ENCODE data around the gene CCDC141.

- TF ChIP-seq, protein P1, sequence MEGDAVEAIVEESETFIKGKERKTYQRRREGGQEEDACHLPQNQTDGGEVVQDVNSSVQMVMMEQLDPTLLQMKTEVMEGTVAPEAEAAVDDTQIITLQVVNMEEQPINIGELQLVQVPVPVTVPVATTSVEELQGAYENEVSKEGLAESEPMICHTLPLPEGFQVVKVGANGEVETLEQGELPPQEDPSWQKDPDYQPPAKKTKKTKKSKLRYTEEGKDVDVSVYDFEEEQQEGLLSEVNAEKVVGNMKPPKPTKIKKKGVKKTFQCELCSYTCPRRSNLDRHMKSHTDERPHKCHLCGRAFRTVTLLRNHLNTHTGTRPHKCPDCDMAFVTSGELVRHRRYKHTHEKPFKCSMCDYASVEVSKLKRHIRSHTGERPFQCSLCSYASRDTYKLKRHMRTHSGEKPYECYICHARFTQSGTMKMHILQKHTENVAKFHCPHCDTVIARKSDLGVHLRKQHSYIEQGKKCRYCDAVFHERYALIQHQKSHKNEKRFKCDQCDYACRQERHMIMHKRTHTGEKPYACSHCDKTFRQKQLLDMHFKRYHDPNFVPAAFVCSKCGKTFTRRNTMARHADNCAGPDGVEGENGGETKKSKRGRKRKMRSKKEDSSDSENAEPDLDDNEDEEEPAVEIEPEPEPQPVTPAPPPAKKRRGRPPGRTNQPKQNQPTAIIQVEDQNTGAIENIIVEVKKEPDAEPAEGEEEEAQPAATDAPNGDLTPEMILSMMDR (IDR thresholded peaks at IDR 0.05 in 2 of 3, conservative IDR thresholded peaks at IDR 0.05 in 1 of 3; ENCODE audit: borderline replicate concordance in 1 of 3, insufficient read depth in 1 of 3, low read depth in 2 of 3, low read length in 2 of 3) = no peak
- TF ChIP-seq POLR2A (IDR thresholded peaks at IDR 0.05; ENCODE audit: borderline replicate concordance, extremely low read depth, insufficient read depth, insufficient read length) (no peak), TCF7L2 (IDR thresholded peaks at IDR 0.05; ENCODE audit: borderline replicate concordance, extremely low read depth, insufficient read depth, insufficient read length) (no peak), RAD21 (IDR thresholded peaks at IDR 0.05; ENCODE audit: low read depth) (no peak), ELF1 (IDR thresholded peaks at IDR 0.05; ENCODE audit: borderline replicate concordance, low read depth) (no peak), REST (IDR thresholded peaks at IDR 0.05; ENCODE audit: low read depth) (no peak), POLR2AphosphoS5 (IDR thresholded peaks at IDR 0.05; ENCODE audit: low read depth, low read length) (no peak), EZH2phosphoT487 (IDR thresholded peaks at IDR 0.05; ENCODE audit: borderline replicate concordance) (no peak), EZH2 (IDR thresholded peaks at IDR 0.05) (no peak), JUND (IDR thresholded peaks at IDR 0.05) (no peak)
- TF ChIP-seq, protein P2, sequence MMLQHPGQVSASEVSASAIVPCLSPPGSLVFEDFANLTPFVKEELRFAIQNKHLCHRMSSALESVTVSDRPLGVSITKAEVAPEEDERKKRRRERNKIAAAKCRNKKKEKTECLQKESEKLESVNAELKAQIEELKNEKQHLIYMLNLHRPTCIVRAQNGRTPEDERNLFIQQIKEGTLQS (IDR thresholded peaks at IDR 0.05) = no peak
- TF ChIP-seq, protein P3, sequence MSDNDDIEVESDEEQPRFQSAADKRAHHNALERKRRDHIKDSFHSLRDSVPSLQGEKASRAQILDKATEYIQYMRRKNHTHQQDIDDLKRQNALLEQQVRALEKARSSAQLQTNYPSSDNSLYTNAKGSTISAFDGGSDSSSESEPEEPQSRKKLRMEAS (IDR thresholded peaks at IDR 0.05) = no peak
These were observed 27.3 kb downstream of the CCDC141 start for GRCh38 chr2:179022685-179023084.

Measured in HCT116 (cell line).